Panc1 (cell line): ENCODE results near the gene FLYWCH2. TPM values are rescaled to one million over a fixed set of nuclear protein-coding genes. Genes with fewer than 3 reads are reported as not detected.

ENCODE experiments used
- ATAC-seq: fragments of 200-7000 bp; cut with Tn5 transposase; 2 replicates; pipeline ENCODE4 v1.9.1; 2020; ENCODE audit warnings: mild to moderate bottlenecking, moderate library complexity
- BruUV-seq: library from RNA; stranded (reverse); fragments of 400-500 nt; replicated peaks from 2 replicates; lab custom pipeline; 2021; lab: Mats Ljungman, UMichigan
- CTCF ChIA-PET: fragments of 300-600 bp; sonication (Branson Sonifier 250); formaldehyde crosslinking; loops from one replicate; lab custom pipeline; 2022; ENCODE audit warnings: antibody characterized with exemption; lab: Charles Lee
- POLR2A ChIA-PET: fragments of 300-600 bp; sonication (Branson Sonifier 250); formaldehyde crosslinking; loops from one replicate; lab custom pipeline; 2022; ENCODE audit warnings: antibody characterized with exemption; lab: Charles Lee
- DNase-seq: peaks from one replicate; pipeline ENCODE4 v3.0.0-alpha.2; 2010; ENCODE audit warnings: low read depth, low spot score
- H3K27ac ChIP-seq: 2 replicates; pipeline ENCODE4 v1.5.1; 2011; ENCODE audit warnings: mild to moderate bottlenecking, low read length, inconsistent platforms
- H3K27me3 ChIP-seq: fragments of 200-500 bp; sonication (Bioruptor generic); 2 replicates; pipeline ENCODE4 v1.6.0; 2014; ENCODE audit warnings: low read length, inconsistent platforms; ENCODE audit not compliant: control insufficient read depth, insufficient read depth
- H3K36me3 ChIP-seq: fragments of 200-500 bp; sonication (Bioruptor generic); 2 replicates; pipeline ENCODE4 v1.5.1; 2014; ENCODE audit warnings: inconsistent platforms, mild to moderate bottlenecking, low read length, moderate library complexity; ENCODE audit not compliant: control insufficient read depth, insufficient read depth
- H3K4me1 ChIP-seq: 2 replicates; pipeline ENCODE4 v1.5.1; 2011; ENCODE audit warnings: inconsistent platforms, mild to moderate bottlenecking, low read length, moderate library complexity; ENCODE audit not compliant: control insufficient read depth, insufficient read depth
- H3K4me3 ChIP-seq, 2 experiments: 2 replicates each; pipeline ENCODE4 v1.5.1; 2011 to 2012; ENCODE audit warnings: low read depth in 2 of 2, low read length in 2 of 2, mild to moderate bottlenecking in 2 of 2, inconsistent platforms in 1 of 2, moderate library complexity in 1 of 2
- H3K9me3 ChIP-seq: fragments of 200-500 bp; sonication (Bioruptor generic); 2 replicates; pipeline ENCODE4 v1.5.1; 2014; ENCODE audit warnings: low read depth, mild to moderate bottlenecking, inconsistent platforms, low read length, moderate library complexity; ENCODE audit not compliant: control insufficient read depth, insufficient read depth
- POLR2AphosphoS5 ChIP-seq: IDR thresholded peaks from 2 replicates; pipeline ENCODE4 v1.6.1; 2012; ENCODE audit warnings: mild to moderate bottlenecking, low read depth, low read length, moderate library complexity
- SIN3A ChIP-seq: IDR thresholded peaks from 2 replicates; pipeline ENCODE4 v1.6.1; 2012; ENCODE audit warnings: low read depth, mild to moderate bottlenecking, low read length, moderate library complexity, borderline replicate concordance; ENCODE audit not compliant: insufficient read depth
- TCF7L2 ChIP-seq: IDR thresholded peaks from 2 replicates; pipeline ENCODE4 v1.6.1; 2011; ENCODE audit warnings: mild to moderate bottlenecking, low read depth, low read length, inconsistent platforms
- in situ Hi-C: cut with HindIII; loops from 2 replicates; pipeline ENCODE4 v1.10.0; 2016; ENCODE audit warnings: low sequenced_read_pairs, low pct_unique_long_range_greater_than_20kb
- intact Hi-C: fragments of 100-400 bp; cut with micrococcal nuclease; formaldehyde crosslinking; loops from one replicate; pipeline ENCODE4 v1.10.0; 2022; ENCODE audit not compliant: unreplicated experiment
- total RNA-seq: library from RNA; stranded (reverse); gene quantifications from one replicate; pipeline ENCODE4 v1.2.1, GENCODE V29; 2021; ENCODE audit not compliant: unreplicated experiment
- TF ChIP-seq, protein P1 (sequence below): fragments of 450-650 bp; IDR thresholded peaks from 2 replicates; pipeline ENCODE4 v1.5.1; 2017; ENCODE audit warnings: mild to moderate bottlenecking
- TF ChIP-seq, protein P2 (sequence below), 2 experiments: IDR thresholded peaks; 2 replicates each; pipeline ENCODE4 v1.6.1; 2011 to 2012; ENCODE audit warnings: low read depth in 2 of 2, control low read depth in 1 of 2, low read length in 1 of 2, mild to moderate bottlenecking in 1 of 2, moderate library complexity in 1 of 2; ENCODE audit not compliant: insufficient read depth in 1 of 2

Gene FLYWCH2
- total RNA-seq, 1 experiment from 2014 or later: 77.3 TPM

DNA sequence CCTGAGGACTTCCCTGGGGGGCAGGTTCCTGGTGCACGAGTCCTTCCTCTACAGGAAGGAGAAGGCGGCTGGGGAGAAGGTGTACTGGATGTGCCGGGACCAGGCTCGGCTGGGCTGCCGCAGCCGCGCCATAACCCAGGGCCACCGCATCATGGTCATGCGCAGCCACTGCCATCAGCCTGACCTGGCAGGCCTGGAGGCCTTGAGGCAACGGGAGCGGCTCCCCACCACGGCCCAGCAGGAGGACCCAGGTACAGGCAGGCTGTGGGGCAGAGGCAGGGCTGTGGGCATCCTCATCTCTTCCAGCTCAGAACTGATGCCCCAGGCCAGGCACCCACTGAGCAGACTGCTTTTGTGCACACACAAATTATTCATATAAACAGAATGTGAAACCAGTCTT, 55.2 kb downstream of the FLYWCH2 start:
- no peaks in the 10 kb centered on the region for H3K36me3 ChIP-seq
- POLR2A ChIA-PET: no interaction called here

DNA sequence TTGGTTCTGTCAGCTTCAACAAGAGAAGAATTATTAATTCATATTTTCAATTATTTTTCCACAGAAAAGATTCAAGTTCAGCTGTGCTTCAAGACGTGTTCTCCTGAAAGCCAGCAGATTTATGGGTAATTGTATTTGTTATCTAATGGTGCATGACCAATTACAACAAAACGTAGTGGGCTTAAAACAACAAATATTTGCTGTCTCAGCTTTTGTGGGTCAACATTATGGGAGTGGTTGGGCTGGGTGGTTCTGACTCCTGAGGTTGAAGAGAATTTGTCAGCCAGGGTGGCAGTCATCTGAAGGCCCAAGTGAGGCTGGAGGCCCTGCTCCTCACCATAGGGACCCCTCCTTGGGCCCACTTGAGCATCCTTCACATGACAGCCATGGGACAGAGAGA, 57.0 kb downstream of the FLYWCH2 start:
- H3K36me3 ChIP-seq: no peaks in the 10 kb centered on the region
- no peak overlapping the region for H3K27ac ChIP-seq
- intact Hi-C loops (no loop called here), in situ Hi-C loops (no loop called here)
- BruUV-seq: TSS peak; percentile 49
- no peak overlapping the region for H3K4me3 ChIP-seq
- ATAC-seq (no peak), DNase-seq (no peak)
- CTCF ChIA-PET: interaction anchor here (1.2 kb wide), 1 partner anchor 13 kb away, joined by 5 read pairs; no protein-coding TSS in a partner anchor
- H3K9me3 ChIP-seq: no peaks in the 10 kb centered on the region
- POLR2A ChIA-PET: no interaction called here
- TF ChIP-seq SIN3A (no peak), POLR2AphosphoS5 (no peak), TCF7L2 (no peak)
- TF ChIP-seq, protein P1, sequence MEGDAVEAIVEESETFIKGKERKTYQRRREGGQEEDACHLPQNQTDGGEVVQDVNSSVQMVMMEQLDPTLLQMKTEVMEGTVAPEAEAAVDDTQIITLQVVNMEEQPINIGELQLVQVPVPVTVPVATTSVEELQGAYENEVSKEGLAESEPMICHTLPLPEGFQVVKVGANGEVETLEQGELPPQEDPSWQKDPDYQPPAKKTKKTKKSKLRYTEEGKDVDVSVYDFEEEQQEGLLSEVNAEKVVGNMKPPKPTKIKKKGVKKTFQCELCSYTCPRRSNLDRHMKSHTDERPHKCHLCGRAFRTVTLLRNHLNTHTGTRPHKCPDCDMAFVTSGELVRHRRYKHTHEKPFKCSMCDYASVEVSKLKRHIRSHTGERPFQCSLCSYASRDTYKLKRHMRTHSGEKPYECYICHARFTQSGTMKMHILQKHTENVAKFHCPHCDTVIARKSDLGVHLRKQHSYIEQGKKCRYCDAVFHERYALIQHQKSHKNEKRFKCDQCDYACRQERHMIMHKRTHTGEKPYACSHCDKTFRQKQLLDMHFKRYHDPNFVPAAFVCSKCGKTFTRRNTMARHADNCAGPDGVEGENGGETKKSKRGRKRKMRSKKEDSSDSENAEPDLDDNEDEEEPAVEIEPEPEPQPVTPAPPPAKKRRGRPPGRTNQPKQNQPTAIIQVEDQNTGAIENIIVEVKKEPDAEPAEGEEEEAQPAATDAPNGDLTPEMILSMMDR: no peak
- TF ChIP-seq, protein P2, sequence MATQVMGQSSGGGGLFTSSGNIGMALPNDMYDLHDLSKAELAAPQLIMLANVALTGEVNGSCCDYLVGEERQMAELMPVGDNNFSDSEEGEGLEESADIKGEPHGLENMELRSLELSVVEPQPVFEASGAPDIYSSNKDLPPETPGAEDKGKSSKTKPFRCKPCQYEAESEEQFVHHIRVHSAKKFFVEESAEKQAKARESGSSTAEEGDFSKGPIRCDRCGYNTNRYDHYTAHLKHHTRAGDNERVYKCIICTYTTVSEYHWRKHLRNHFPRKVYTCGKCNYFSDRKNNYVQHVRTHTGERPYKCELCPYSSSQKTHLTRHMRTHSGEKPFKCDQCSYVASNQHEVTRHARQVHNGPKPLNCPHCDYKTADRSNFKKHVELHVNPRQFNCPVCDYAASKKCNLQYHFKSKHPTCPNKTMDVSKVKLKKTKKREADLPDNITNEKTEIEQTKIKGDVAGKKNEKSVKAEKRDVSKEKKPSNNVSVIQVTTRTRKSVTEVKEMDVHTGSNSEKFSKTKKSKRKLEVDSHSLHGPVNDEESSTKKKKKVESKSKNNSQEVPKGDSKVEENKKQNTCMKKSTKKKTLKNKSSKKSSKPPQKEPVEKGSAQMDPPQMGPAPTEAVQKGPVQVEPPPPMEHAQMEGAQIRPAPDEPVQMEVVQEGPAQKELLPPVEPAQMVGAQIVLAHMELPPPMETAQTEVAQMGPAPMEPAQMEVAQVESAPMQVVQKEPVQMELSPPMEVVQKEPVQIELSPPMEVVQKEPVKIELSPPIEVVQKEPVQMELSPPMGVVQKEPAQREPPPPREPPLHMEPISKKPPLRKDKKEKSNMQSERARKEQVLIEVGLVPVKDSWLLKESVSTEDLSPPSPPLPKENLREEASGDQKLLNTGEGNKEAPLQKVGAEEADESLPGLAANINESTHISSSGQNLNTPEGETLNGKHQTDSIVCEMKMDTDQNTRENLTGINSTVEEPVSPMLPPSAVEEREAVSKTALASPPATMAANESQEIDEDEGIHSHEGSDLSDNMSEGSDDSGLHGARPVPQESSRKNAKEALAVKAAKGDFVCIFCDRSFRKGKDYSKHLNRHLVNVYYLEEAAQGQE (IDR thresholded peaks at IDR 0.05; ENCODE audit: insufficient read depth in 1 of 2, low read depth in 2 of 2, low read length in 1 of 2): no peak
- no peaks in the 10 kb centered on the region for H3K4me1 ChIP-seq
- no peaks in the 10 kb centered on the region for H3K27me3 ChIP-seq

More for the DNA sequence above, 55.2 kb downstream of the FLYWCH2 start:
- TF ChIP-seq, protein P1: no peak
- TF ChIP-seq, protein P2 (IDR thresholded peaks at IDR 0.05; ENCODE audit: insufficient read depth in 1 of 2, low read depth in 2 of 2, low read length in 1 of 2): no peak
- TF ChIP-seq POLR2AphosphoS5: no peak
- TF ChIP-seq TCF7L2: no peak
- TF ChIP-seq SIN3A: no peak
- in situ Hi-C loops (no loop called here), intact Hi-C loops (no loop called here)
- CTCF ChIA-PET: no interaction called here
- ATAC-seq: 0 out of 2 replicates have a peak, but pooled peaks have one; percentile 9
- no peak overlapping the region for H3K4me3 ChIP-seq
- no peak for DNase-seq
- H3K9me3 ChIP-seq: no peaks in the 10 kb centered on the region
- BruUV-seq: no TSS peak
- H3K27ac ChIP-seq: no peak overlapping the region
- H3K4me1 ChIP-seq: no peaks in the 10 kb centered on the region
- no peaks in the 10 kb centered on the region for H3K27me3 ChIP-seq
